GM12872 (cell line): ENCODE data around the gene SGSM1.

Experiments
- TF ChIP-seq, protein P1 (sequence below): IDR thresholded peaks from 3 replicates; pipeline ENCODE4 v1.5.1; 2011; ENCODE audit warnings: low read depth, mild to moderate bottlenecking, low read length, moderate library complexity; ENCODE audit not compliant: insufficient read depth

SGSM1 gene

DNA sequence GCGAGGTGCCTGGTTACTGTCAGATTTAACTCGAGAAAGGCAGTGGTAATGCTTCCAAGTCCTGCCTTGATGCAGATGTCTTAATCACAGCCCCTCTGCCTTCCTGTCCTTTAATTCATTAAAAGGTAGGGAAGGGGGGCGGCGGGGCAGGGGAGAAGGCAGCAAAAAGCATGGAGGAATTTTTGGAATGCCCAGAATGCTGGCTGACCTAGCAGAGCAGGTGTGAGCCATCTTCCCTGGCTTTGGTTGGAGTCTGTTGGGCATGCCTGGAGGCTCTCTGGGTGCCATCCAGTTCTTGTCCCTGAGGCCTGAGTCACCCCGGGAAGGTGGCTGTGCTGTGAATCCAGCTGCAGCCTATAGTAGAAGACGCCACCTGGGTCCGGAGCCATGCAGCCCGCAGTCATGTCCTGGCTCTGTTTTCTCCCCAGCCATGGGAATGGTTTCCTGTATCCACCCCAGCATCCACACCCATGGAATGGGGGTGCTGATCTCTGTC lies 162.1 kb downstream of the SGSM1 start:
- TF ChIP-seq, protein P1, sequence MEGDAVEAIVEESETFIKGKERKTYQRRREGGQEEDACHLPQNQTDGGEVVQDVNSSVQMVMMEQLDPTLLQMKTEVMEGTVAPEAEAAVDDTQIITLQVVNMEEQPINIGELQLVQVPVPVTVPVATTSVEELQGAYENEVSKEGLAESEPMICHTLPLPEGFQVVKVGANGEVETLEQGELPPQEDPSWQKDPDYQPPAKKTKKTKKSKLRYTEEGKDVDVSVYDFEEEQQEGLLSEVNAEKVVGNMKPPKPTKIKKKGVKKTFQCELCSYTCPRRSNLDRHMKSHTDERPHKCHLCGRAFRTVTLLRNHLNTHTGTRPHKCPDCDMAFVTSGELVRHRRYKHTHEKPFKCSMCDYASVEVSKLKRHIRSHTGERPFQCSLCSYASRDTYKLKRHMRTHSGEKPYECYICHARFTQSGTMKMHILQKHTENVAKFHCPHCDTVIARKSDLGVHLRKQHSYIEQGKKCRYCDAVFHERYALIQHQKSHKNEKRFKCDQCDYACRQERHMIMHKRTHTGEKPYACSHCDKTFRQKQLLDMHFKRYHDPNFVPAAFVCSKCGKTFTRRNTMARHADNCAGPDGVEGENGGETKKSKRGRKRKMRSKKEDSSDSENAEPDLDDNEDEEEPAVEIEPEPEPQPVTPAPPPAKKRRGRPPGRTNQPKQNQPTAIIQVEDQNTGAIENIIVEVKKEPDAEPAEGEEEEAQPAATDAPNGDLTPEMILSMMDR: no peak

DNA sequence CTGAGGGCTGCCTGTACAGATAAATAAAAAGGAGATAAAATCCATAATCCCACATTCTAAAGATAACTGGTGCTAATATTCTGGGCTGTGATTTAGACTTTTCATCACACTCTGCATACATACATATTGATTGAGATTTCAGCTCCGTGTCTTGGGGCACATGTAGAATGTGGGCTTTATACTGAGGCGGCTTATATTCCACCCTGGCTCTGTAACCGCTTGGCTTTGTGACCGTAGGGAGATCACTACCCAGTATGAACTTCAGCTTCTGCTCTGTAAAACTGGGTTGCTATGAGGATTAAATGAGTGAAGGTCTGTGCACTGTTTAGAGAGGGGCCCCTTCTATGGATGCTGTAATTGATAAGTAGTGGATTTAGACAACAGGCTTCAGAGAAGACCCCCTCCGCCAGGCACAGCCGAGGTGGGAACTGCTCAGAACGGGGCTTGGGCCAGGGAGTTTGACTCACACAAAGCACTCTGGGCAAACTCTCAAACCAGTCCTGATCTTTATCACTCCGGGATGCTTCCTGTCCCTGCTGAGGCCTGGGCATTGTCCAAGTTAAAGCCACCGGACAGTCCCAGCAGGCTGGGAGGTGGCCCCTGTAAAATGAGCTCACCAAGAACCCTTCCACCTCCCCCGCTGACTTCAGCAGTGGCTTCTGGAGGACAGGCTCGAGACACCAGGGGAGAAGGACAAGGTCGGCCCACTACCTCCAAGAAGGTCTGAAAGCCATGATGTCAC lies 163.7 kb downstream of the SGSM1 start:
- TF ChIP-seq, protein P1: no peak

DNA sequence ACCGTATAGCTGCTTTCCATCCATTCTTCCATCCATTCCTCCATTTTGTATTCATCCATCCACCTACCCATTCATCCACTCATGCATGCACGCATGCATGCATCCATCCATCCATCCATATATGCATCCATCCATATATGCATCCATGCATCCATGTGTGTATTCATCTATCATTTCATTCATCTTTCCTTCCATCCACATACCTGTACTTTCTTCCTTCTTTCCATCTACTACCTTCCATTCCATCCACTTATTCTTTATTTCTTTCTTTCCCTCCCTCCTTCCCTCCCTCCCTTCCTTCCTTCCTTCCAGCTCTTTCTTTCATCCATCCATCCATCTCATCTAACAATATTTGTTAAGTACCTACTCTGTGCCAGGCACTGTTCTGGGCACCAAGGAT lies 166.4 kb downstream of the SGSM1 start:
- TF ChIP-seq, protein P1: no peak

DNA sequence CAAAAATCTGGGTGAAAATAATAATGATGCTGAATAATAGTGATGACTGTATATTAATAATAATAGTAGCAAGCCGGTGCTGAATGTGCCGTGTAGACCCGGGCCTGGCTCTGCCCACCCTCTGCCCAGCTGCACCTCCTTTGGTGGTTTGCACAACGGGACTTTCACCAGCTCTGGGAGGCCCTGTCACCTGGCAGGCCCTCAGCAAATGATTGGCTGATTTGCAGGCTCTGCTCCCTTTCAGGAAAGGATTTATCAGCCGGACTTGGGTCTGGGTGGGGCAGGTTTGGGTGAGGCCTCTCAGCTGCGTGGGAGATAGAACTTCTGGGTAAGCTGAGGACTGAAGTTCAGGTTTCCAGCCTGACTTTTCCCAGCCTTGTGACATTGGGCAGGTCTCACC lies 167.9 kb downstream of the SGSM1 start:
- TF ChIP-seq, protein P1: no peak

DNA sequence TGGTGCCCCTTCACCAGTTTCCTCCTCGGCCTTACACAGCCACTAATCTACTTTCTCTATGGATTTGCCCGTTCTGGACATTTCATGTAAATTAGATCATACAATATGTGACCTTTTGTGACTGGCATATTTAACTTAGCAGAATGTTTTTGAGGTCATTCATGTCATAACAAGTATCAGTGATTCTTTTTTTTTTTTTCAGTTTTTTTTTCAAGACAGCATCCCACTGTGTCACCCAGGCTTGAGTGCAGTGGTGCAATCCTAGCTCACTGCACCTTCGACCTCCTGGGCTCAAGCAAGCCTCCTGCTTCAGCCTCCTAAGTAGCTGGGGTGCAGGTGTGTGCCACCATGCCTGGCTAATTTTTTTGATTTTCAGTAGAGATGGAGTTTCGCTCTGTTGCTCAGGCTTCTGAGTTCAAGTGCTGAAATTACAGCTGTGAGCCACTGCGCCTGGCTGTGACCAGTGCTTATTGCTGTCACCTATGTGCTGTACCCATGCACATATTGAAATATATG lies 169.2 kb downstream of the SGSM1 start:
- TF ChIP-seq, protein P1: no peak

DNA sequence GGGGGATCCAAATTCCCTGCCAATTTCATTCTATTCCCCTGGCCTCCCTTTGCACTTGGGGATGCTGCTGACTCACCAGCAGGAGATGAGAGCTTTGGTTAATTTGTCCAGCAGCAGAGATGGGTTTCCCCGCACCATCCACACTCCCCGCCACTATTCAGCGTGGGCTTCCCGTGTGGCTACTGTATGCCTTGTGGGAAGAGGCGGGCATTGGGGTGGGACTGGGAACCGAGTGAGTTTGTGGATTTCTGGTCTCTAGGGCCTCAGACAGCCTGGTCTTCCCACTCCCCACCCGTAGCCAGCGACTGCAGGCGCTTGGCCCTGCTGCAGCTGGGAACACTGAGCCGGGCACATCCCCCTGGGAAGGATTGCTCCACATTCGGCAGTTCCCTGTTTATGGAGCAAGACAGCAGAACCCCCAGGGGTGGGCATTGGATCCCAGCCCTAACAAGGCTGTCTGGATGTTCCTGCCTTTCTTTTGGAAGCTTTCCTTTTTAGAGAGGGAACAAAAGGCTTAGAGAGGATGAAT lies 169.9 kb downstream of the SGSM1 start:
- TF ChIP-seq, protein P1: no peak

DNA sequence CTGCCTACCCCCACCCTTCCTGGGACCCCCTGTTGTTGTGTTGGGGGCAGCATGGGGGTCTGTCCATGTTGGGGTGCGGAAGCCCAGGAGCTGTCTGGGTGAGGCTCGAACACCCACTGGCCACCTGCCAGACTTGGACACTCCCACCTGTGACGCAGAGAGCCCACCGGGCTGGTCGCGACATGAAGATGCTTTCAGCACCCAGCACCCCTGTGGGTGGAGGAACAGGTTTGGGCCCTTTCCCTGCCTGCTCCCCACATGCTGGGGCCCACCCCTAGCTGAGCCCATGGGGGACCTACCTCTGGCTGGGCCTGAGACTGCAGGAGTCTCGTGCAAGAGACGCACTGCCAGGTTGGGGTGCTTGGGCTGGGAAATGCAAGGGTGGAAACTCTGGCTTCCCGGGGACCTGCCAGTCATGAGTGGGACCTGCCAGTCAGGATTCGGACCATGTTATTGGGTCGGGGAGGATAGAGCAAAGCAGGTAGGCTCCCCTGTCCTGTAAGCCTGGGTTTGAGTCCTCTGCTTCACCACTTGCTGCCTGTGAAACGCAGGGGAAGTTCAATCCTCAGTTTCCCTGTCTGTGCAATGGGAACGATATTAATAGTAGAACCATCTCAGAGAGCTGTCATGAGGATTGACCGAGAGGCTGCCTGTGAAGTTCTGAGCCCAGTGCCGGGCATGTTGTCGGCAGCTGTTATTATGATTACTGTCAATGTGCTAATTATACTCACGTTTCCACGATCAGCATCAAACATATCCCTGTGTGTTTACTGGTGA lies 170.6 kb downstream of the SGSM1 start:
- TF ChIP-seq, protein P1: no peak
